HepG2 (cell line): Measurements from ENCODE around the gene UNC5C. TPM values are rescaled to one million over a fixed set of nuclear protein-coding genes. Genes with fewer than 3 reads are reported as not detected.

Source experiments
- ATAC-seq: fragments of 200-7000 bp; cut with Tn5 transposase; 3 replicates; pipeline ENCODE4 v1.9.1; 2020; ENCODE audit warnings: mild to moderate bottlenecking, moderate library complexity
- BruUV-seq: library from RNA; stranded (reverse); fragments of 400-500 nt; replicated peaks from 2 replicates; lab custom pipeline; 2021; lab: Mats Ljungman, UMichigan
- CTCF ChIA-PET: fragments of 300-600 bp; formaldehyde crosslinking; extraction: SDS; loops from one replicate; lab custom pipeline; 2021; ENCODE audit warnings: low total read pairs, inconsistent platforms, low intra/inter-chr PET ratio; lab: Yijun Ruan, JAX
- POLR2A ChIA-PET: fragments of 350-600 bp; sonication (Branson Sonifier 250); formaldehyde crosslinking; loops from one replicate; lab custom pipeline; 2020; ENCODE audit warnings: antibody characterized with exemption, inconsistent platforms; lab: Yijun Ruan, JAX
- DNase-seq: peaks from one replicate; pipeline ENCODE4 v3.0.0-alpha.2; 2015; ENCODE audit warnings: low spot score
- FAIRE-seq: peaks from 3 replicates; lab custom pipeline; 2011; peaks lifted over from hg19 to GRCh38; lab: Jason Lieb, UNC
- H2AFZ ChIP-seq: one replicate; pipeline ENCODE4 v1.6.1; 2011; ENCODE audit warnings: low read length, inconsistent platforms
- H3K27ac ChIP-seq: fragments of 300-600 bp; 3 replicates; pipeline ENCODE4 v1.8.0; 2011; ENCODE audit warnings: mixed run types, mild to moderate bottlenecking, mixed read lengths, low read length, inconsistent platforms; ENCODE audit not compliant: insufficient read depth; ENCODE audit errors: extremely low read length
- H3K27me3 ChIP-seq, 2 experiments: fragments of 200-600 bp in 1 of 2; 2 replicates in 1 of 2; 3 replicates in 1 of 2; pipeline versions ENCODE4 v1.6.0 to v1.8.0; 2011; ENCODE audit warnings: low read length in 2 of 2, mild to moderate bottlenecking in 2 of 2, moderate library complexity in 2 of 2, inconsistent platforms in 1 of 2; ENCODE audit not compliant: insufficient read depth in 2 of 2, control insufficient read depth in 1 of 2
- H3K36me3 ChIP-seq, 2 experiments: fragments of 200-600 bp in 1 of 2; replicated peaks in 1 of 2; 2 replicates in 1 of 2; 3 replicates in 1 of 2; pipeline versions ENCODE4 v1.5.1 to v1.8.0; 2011; ENCODE audit warnings: low read length in 2 of 2, inconsistent platforms in 1 of 2; ENCODE audit not compliant: insufficient read depth in 2 of 2, control insufficient read depth in 1 of 2
- H3K4me1 ChIP-seq: 2 replicates; pipeline ENCODE4 v1.5.1; 2012; ENCODE audit warnings: low read length, inconsistent platforms; ENCODE audit not compliant: insufficient read depth
- H3K4me2 ChIP-seq: 2 replicates; pipeline ENCODE4 v1.6.0; 2011; ENCODE audit warnings: low read depth, low read length, inconsistent platforms
- H3K4me3 ChIP-seq, 3 experiments: fragments of 200-600 bp in 1 of 3; sonication (generic), shearing (Covaris generic) in 1 of 3; replicated peaks in 1 of 3; 2 replicates each; pipeline ENCODE4 v1.5.1; 2011 to 2016; ENCODE audit warnings: low read length in 3 of 3, inconsistent platforms in 2 of 3, low read depth in 2 of 3, mild to moderate bottlenecking in 2 of 3, control low read depth in 1 of 3, mixed read lengths in 1 of 3; ENCODE audit not compliant: insufficient read depth in 1 of 3
- H3K79me2 ChIP-seq: one replicate; pipeline ENCODE4 v1.6.1; 2011; ENCODE audit warnings: low read length, inconsistent platforms; ENCODE audit not compliant: insufficient read depth
- H3K9ac ChIP-seq: 2 replicates; pipeline ENCODE4 v1.6.0; 2011; ENCODE audit warnings: mild to moderate bottlenecking, low read depth, low read length, inconsistent platforms; ENCODE audit not compliant: insufficient read depth
- H3K9me3 ChIP-seq: 2 replicates; pipeline ENCODE4 v1.5.1; 2012; ENCODE audit warnings: mild to moderate bottlenecking, low read length
- H4K20me1 ChIP-seq: 2 replicates; pipeline ENCODE4 v1.6.0; 2011; ENCODE audit warnings: inconsistent platforms, mild to moderate bottlenecking, low read length, moderate library complexity; ENCODE audit not compliant: insufficient read depth
- CEBPZ ChIP-seq: IDR thresholded peaks from 2 replicates; pipeline ENCODE4 v1.6.1; 2012; ENCODE audit warnings: low read length, improper control_type of control experiment
- RORA ChIP-seq: sonication (generic); formaldehyde crosslinking; IDR thresholded peaks from 2 replicates; pipeline ENCODE4 v1.5.0; 2020; ENCODE audit warnings: mild to moderate bottlenecking, missing genetic modification reagents, moderate library complexity
- TRIM24 ChIP-seq: sonication (generic); formaldehyde crosslinking; IDR thresholded peaks from 2 replicates; pipeline ENCODE4 v1.8.0; 2022; ENCODE audit warnings: mild to moderate bottlenecking, missing genetic modification reagents
- ZSCAN5A ChIP-seq: sonication (generic); formaldehyde crosslinking; IDR thresholded peaks from 2 replicates; pipeline ENCODE4 v1.8.0; 2022; ENCODE audit warnings: mild to moderate bottlenecking, missing genetic modification reagents, borderline replicate concordance
- WGBS: methylation state at CpG from one replicate; pipeline ENCODE4 v1.1.6; 2017; ENCODE audit warnings: low lambda C conversion rate; 5-methylcytosine and 5-hydroxymethylcytosine counted together
- in situ Hi-C: cut with HindIII; loops from 2 replicates; pipeline ENCODE4 v1.10.0; 2017; ENCODE audit warnings: low pct_unique_long_range_greater_than_20kb; ENCODE audit not compliant: extremely low pct_ligation_motif_present
- intact Hi-C: fragments of 100-400 bp; cut with micrococcal nuclease; formaldehyde crosslinking; loops from one replicate; pipeline ENCODE4 v1.10.0; 2022; ENCODE audit not compliant: unreplicated experiment
- polyA plus RNA-seq, 8 experiments: library from polyadenylated mRNA; depleted of rRNA in 3 of 8; stranded (reverse) in 7 of 8; unstranded in 1 of 8; fragments of >200 nt; fragmentation: Illumina TruSeq in 4 of 8; extraction: Trizol in 4 of 8; gene quantifications; 2 replicates each; pipeline versions ENCODE4 v1.2.1 to v1.2.3, GENCODE V29; 2011 to 2016; ENCODE audit warnings: low read depth in 4 of 8, missing spikeins in 1 of 8, mixed read lengths in 1 of 8; ENCODE audit not compliant: insufficient read depth in 1 of 8
- total RNA-seq, 5 experiments: library from RNA; depleted of rRNA; stranded (reverse); fragments of >200 nt; fragmentation: Illumina TruSeq; extraction: Trizol; gene quantifications; 2 replicates each; pipeline ENCODE4 v1.2.3, GENCODE V29; 2016; ENCODE audit warnings: low read depth in 1 of 5

The UNC5C gene
- total and polyA plus RNA-seq, 2 of the 13 experiments (the other 11 are each of a cell fraction or from before 2014, with no cell fraction given), result not detected

GRCh38 chr4:95505151-95505550 is 43.6 kb downstream of the UNC5C start:
- intact Hi-C loops, result no loop called here
- Histone ChIP-seq H3K27me3 (no peaks in the 10 kb centered on the region), H3K9me3 (no peaks in the 10 kb centered on the region), H3K36me3 (no peaks in the 10 kb centered on the region), H3K4me2 (no peak overlapping the region), H3K9ac (no peak overlapping the region), H3K27ac (no peak overlapping the region), H4K20me1 (no peaks in the 10 kb centered on the region), H3K79me2 (no peaks in the 10 kb centered on the region), H3K4me1 (no peaks in the 10 kb centered on the region), H3K4me3 (no peak overlapping the region), H2AFZ (no peak overlapping the region)
- no TSS peak for BruUV-seq
- FAIRE-seq (no peak), ATAC-seq (no peak), DNase-seq (no peak)
- no peak for TF ChIP-seq RORA (CRISPR knock-in tag)
- TF ChIP-seq CEBPZ, result no peak
- no peak for TF ChIP-seq ZSCAN5A
- TF ChIP-seq TRIM24 (CRISPR knock-in tag), result no peak
- POLR2A ChIA-PET, result no interaction called here
- 6% methylated on average over 2 of the region's 2 CpGs for WGBS
- CTCF ChIA-PET, result no interaction called here
- in situ Hi-C loops, result no loop called here
